ENCODE measurements around the gene EVI2B.

DNA sequence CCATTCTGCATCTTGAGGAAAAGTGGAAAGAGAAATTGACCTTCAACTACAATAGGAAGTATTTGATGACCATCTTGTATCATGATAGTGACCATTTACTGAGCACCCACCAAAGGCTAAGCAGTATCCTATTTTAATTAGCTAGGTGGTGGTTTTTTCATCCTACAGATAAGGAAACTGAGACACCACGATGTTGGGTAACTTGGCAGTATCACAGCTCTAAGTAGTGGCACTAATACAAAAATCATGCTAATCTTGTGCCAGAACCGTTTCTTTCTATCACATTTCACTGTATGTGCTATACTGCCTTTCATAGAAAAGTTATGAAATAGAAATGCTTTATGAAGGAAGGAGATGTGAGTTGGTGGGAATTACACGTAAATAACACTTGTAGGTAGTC, 2.3 kb downstream of the EVI2B start:
- TF ChIP-seq, protein P1, sequence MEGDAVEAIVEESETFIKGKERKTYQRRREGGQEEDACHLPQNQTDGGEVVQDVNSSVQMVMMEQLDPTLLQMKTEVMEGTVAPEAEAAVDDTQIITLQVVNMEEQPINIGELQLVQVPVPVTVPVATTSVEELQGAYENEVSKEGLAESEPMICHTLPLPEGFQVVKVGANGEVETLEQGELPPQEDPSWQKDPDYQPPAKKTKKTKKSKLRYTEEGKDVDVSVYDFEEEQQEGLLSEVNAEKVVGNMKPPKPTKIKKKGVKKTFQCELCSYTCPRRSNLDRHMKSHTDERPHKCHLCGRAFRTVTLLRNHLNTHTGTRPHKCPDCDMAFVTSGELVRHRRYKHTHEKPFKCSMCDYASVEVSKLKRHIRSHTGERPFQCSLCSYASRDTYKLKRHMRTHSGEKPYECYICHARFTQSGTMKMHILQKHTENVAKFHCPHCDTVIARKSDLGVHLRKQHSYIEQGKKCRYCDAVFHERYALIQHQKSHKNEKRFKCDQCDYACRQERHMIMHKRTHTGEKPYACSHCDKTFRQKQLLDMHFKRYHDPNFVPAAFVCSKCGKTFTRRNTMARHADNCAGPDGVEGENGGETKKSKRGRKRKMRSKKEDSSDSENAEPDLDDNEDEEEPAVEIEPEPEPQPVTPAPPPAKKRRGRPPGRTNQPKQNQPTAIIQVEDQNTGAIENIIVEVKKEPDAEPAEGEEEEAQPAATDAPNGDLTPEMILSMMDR (conservative IDR thresholded peaks at IDR 0.05; ENCODE audit: low read length), result no peak
- TF ChIP-seq EZH2phosphoT487 (IDR thresholded peaks at IDR 0.05; ENCODE audit: borderline replicate concordance, low read depth, low read length), result no peak

Data from OCI-LY7 (cell line).